Glutamatergic neuron (in vitro differentiated cells): Measurements from ENCODE around the gene MRPL55. TPM values are rescaled to one million over a fixed set of nuclear protein-coding genes. Genes with fewer than 3 reads are reported as not detected.

Experiments used
- DNase-seq: peaks from one replicate; pipeline ENCODE4 v3.0.0; 2022
- H3K27ac Mint-ChIP-seq: one replicate; pipeline ENCODE4 v1.8.0; 2020; ENCODE audit warnings: mild to moderate bottlenecking, mixed read lengths, inconsistent platforms; ENCODE audit not compliant: unreplicated experiment
- H3K27me3 Mint-ChIP-seq: one replicate; pipeline ENCODE4 v1.8.0; 2020; ENCODE audit warnings: mild to moderate bottlenecking, moderate library complexity, mixed read lengths, inconsistent platforms; ENCODE audit not compliant: unreplicated experiment
- H3K36me3 Mint-ChIP-seq: one replicate; pipeline ENCODE4 v1.8.0; 2020; ENCODE audit warnings: mild to moderate bottlenecking, mixed read lengths, inconsistent platforms; ENCODE audit not compliant: unreplicated experiment
- H3K4me1 Mint-ChIP-seq: one replicate; pipeline ENCODE4 v1.8.0; 2020; ENCODE audit warnings: mild to moderate bottlenecking, low read depth, mixed read lengths, inconsistent platforms; ENCODE audit not compliant: unreplicated experiment
- H3K4me3 Mint-ChIP-seq: one replicate; pipeline ENCODE4 v1.8.0; 2020; ENCODE audit warnings: mild to moderate bottlenecking, mixed read lengths, inconsistent platforms; ENCODE audit not compliant: unreplicated experiment
- H3K9me3 Mint-ChIP-seq: one replicate; pipeline ENCODE4 v1.8.0; 2020; ENCODE audit warnings: mild to moderate bottlenecking, moderate library complexity, mixed read lengths, inconsistent platforms; ENCODE audit not compliant: unreplicated experiment
- total RNA-seq: library from RNA; stranded (reverse); fragmentation: NEBNext Ultra II Directional; extraction: Animal tissue kit (Norgen Biotek cat#: 25700); gene quantifications from one replicate; pipeline ENCODE4 v1.2.1, GENCODE V29; 2021; ENCODE audit not compliant: unreplicated experiment
- TF ChIP-seq, protein P1 (sequence below): fragments of 200-600 bp; sonication (generic); IDR thresholded peaks from one replicate; pipeline ENCODE4 v1.5.0; 2021; ENCODE audit not compliant: partially characterized antibody, unreplicated experiment

MRPL55 gene
- total RNA-seq, 1 donor from 2014 or later: 61.5 TPM

DNA sequence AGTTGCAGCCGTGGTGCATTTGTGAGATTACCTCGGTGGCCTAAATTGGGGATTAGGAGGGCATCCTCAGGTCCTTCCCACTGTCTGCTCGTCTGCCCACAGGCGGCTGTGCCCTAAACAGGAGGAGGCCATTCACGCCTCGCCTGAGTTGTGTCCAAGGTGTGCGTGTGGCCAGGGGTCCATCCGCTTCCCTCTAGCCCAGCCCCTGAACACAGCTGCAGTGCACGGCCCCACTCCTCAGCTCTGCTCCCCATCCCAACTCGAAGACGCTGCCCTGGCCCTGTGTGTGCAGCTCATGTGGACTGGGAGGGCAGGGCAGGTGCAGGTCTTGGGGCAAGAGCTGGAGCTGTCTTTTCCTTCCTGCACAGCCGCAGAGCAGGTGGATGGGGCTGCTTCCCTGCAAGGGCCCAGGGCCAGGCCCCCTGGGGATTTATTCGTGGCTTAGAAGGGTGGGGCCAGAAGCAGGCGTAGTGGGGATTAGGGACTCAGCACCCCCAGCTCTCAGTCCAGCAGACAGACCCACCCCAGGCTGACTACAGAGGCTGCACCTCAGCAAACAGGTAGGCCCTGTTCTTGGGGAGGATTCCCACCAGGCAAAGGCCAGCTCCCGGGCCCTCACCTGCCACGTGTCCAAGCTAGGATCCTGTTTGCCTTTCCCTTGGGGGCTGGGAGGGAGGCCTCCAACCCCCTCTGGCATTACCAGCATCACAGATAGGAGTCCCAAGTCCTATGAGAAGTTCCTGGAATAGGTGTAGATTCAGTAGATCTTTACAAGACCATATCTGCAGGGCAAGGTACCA is 35.3 kb upstream of the MRPL55 start:
- TF ChIP-seq, protein P1, sequence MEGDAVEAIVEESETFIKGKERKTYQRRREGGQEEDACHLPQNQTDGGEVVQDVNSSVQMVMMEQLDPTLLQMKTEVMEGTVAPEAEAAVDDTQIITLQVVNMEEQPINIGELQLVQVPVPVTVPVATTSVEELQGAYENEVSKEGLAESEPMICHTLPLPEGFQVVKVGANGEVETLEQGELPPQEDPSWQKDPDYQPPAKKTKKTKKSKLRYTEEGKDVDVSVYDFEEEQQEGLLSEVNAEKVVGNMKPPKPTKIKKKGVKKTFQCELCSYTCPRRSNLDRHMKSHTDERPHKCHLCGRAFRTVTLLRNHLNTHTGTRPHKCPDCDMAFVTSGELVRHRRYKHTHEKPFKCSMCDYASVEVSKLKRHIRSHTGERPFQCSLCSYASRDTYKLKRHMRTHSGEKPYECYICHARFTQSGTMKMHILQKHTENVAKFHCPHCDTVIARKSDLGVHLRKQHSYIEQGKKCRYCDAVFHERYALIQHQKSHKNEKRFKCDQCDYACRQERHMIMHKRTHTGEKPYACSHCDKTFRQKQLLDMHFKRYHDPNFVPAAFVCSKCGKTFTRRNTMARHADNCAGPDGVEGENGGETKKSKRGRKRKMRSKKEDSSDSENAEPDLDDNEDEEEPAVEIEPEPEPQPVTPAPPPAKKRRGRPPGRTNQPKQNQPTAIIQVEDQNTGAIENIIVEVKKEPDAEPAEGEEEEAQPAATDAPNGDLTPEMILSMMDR: no peak
- Mint-ChIP-seq H3K9me3 (peaks cover 14% of the 10 kb centered on the region), H3K27me3 (peaks cover 13% of the 10 kb centered on the region), H3K4me3 (no peak overlapping the region), H3K27ac (no peak overlapping the region), H3K36me3 (no peaks in the 10 kb centered on the region), H3K4me1 (peaks cover 12% of the 10 kb centered on the region)
- DNase-seq: no peak

DNA sequence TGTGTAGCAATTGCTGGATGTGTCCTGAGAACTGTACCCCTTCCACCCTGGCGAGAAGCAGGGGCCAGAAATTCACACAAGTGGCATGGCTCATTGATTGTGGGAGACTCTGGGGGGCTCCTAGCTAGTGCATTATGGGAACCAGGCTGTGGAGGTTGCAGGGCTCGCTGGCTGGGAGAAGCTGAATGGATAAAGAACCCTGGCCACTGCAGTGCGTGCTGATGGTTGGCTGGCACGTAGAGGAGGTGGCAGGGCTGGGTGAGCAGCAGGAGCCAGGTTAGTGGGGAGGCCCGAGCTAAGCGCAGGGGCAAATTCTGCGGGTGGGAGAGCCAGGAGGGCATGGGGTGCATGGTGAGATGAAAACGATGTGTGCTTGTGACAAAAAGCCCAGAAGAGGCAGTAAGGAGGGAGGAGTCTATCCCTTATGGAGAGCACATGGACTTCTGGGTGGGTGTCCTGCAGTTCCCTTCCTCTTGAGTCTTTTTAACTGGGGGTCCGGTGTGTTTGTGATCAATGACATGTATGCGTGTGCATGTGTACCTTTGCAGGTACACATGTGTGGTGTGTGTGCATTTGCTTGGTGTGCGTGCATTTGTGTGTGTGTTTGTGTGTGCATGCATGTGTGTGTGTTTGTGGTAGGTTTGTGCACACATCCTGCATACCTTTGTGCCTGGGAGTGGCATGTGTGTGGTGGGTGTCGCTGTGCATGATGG is 34.5 kb upstream of the MRPL55 start:
- peak overlapping the region; percentile 61 for H3K4me3 Mint-ChIP-seq
- TF ChIP-seq, protein P1: no peak
- H3K9me3 Mint-ChIP-seq: peaks cover 14% of the 10 kb centered on the region
- H3K36me3 Mint-ChIP-seq: no peaks in the 10 kb centered on the region
- H3K27me3 Mint-ChIP-seq: peaks cover 14% of the 10 kb centered on the region
- H3K27ac Mint-ChIP-seq: peak overlapping the region; percentile 55
- DNase-seq: no peak
- peaks cover 12% of the 10 kb centered on the region for H3K4me1 Mint-ChIP-seq

DNA sequence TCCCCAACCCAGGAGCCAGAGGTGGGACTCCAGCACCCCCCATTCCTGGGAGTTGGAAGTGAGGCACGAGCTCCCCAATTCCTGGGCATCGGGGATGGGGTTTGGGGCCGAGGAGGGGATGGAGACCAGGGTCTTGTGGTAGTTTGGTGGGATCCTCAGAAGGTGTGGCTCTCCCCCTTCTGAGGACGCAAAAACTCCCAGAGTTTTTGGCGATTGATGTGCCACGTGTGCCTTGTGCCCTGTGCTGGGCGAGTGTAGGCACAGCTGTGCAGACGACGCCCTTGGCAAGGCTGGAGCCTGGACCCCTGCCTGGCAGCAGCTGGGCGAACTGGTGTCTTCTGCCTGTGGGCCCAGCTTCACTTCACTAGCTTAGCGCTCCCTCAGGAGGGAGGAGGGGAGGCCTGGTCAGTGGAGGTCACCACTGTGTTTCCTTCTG is 33.6 kb upstream of the MRPL55 start:
- H3K9me3 Mint-ChIP-seq: peaks cover 14% of the 10 kb centered on the region
- no peak overlapping the region for H3K4me3 Mint-ChIP-seq
- no peak for DNase-seq
- H3K36me3 Mint-ChIP-seq: no peaks in the 10 kb centered on the region
- peaks cover 14% of the 10 kb centered on the region for H3K27me3 Mint-ChIP-seq
- H3K4me1 Mint-ChIP-seq: peaks cover 12% of the 10 kb centered on the region
- TF ChIP-seq, protein P1: no peak
- H3K27ac Mint-ChIP-seq: no peak overlapping the region

DNA sequence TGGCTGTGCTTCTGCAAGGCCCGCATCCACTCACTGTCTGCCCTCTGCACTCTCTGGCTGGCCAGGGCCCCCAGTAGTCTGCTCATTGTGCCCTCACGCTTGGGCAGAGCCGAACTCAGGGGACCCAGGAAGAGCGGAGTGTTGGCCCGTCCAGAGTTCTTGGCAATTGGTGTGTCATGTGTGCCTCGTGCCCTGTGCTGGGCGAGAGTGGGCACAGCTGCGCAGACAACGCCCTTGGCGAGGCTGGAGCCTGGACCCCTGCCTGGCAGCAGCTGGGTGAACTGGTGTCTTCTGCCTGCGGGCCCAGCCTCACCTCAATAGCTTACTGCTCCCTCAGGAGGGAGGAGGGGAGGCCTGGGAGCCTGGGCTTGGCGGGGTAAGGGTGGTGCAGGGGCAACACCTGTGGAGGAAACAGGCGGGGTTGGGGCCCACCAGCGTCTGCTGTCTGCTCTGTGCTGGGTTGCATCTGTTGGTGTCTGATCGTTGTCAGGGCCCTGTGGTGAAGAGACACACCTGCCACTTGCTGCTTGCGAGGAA is 33.1 kb upstream of the MRPL55 start:
- Mint-ChIP-seq H3K27me3 (peaks cover 14% of the 10 kb centered on the region), H3K4me1 (peaks cover 12% of the 10 kb centered on the region), H3K27ac (no peak overlapping the region), H3K36me3 (no peaks in the 10 kb centered on the region), H3K9me3 (peaks cover 14% of the 10 kb centered on the region), H3K4me3 (no peak overlapping the region)
- no peak for DNase-seq
- TF ChIP-seq, protein P1: no peak
